Stimulated activated CD8-positive, alpha-beta memory T cell treated with anti-CD3 and anti-CD28 coated beads, Interleukin-7, amount 100 ng/mL, for 48 hours (primary cell): Measurements from ENCODE around the gene PLAC8.
"Not testable (repeated sequence)": the region's sequence is repeated elsewhere in the genome, so short reads cannot be mapped to it uniquely, and the experiment has no call there.

Experiments used
- DNase-seq, 2 donors: peaks; one replicate each; pipeline ENCODE4 v3.0.0-alpha.2; 2020; ENCODE audit warnings: low read depth in 1 of 2; ENCODE audit errors: extremely low read depth in 1 of 2

PLAC8 gene

GRCh38 chr4:83112678-83113428 is 1.7 kb downstream of the PLAC8 start:
- no peak for DNase-seq

DNA sequence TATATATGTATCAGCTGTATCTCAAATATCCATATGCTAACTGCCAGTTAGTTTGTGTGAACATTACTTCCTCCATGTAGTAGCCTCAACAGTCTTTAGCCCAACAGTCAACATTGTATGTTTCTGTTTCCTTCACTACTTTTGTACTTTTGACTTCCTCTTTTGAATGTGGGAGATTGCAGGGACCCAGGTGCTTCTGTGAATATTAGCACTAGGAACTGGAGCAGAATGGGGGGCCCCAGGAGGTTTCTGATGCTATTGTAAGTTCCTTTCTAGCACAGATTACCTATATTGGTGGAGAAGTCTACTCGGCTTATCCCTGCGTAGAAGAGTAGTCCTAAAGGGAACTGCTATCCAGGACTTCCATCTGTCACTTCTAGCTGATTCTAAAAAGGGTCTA is 2.3 kb downstream of the PLAC8 start:
- DNase-seq = no peak

DNA sequence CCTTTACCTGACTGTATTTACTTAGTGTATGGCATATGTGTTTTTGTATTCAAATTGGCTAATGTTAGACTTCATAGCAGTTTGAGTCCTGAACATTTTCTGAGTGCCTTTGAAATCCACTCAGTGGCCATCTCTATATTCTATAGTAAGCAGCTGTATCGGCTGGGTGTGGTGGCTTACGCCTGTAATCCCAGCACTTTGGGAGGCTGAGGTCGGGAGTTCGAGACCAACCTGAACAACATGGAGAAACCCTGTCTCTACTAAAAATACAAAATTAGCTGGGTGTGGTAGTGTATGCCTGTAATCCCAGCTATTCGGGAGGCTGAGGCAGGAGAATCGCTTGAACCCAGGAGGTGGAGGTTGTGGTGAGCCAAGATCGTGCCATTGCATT is 2.8 kb downstream of the PLAC8 start:
- DNase-seq = not testable (repeated sequence)

GRCh38 chr4:83110970-83111750 is 3.4 kb downstream of the PLAC8 start:
- DNase-seq = no peak

DNA sequence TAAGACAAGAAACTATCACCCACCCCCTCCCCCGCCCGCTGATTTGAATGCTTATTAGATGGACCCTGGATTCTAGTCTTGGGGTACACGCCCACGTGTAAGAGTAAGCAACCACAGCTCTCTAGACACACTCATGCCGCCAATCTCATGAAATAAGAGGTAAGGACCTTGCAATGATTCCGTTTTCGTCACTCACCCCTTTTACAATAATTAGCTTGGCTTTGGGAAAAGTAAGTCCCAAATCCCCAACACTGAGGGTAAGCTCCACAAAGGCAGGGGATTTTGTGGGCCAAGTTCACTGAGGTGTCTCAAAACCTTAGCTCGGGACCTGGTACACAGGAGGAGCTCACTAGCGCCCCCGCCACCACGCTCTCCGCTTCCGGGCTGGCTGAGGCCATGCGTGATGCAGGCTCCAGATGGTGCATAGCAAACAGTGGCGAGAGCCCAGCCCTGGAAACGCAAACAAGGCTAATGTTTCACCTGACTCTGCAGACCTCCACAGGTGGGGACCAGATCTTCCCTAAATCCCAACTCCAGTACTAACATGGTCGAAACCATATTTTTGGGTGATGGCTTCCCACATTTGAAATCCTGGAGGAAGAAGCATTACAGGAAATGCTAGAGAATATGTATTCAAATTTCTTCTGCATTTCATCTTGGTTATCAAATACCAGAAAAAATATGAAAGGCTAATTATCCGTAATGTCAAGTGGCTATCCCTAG is 4.1 kb downstream of the PLAC8 start:
- peak; percentile 76 to 83 for DNase-seq

DNA sequence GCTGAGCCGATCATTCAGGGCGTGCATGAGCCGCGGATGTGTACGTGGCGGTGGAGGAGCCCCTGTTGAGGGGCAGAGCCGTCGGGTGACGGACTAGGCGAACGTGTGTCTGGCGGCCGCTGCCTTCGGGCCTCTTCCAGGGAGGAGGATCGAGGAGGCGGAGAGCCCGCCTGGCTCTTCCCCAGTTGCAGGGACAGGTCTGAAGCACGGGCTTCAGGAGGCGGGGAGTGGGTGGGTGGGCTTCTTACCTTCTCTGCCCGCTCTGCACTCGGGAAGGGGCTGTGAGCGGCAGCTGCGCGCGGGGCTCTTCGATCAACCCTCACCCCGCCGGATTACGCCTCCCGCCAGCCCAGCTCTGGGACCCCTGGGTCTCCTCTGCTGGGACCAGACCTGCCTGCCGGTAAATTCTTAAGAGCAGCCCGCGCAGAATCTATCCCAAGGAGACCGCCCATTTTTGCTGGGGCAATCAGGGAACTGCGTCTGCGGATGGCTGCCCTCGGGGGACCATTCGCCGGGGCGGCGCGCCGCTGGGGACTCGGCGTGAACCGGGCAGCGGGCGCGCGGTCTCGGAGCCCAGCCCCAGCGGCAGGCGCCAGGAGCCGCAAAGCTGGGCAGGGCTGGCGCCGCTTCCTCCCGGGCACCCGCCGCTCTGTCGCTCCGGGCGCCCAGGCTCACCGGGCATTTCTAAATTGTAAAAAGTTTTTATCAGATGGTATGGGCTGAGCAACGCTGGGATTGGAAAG is 4.9 kb downstream of the PLAC8 start:
- no peak for DNase-seq

DNA sequence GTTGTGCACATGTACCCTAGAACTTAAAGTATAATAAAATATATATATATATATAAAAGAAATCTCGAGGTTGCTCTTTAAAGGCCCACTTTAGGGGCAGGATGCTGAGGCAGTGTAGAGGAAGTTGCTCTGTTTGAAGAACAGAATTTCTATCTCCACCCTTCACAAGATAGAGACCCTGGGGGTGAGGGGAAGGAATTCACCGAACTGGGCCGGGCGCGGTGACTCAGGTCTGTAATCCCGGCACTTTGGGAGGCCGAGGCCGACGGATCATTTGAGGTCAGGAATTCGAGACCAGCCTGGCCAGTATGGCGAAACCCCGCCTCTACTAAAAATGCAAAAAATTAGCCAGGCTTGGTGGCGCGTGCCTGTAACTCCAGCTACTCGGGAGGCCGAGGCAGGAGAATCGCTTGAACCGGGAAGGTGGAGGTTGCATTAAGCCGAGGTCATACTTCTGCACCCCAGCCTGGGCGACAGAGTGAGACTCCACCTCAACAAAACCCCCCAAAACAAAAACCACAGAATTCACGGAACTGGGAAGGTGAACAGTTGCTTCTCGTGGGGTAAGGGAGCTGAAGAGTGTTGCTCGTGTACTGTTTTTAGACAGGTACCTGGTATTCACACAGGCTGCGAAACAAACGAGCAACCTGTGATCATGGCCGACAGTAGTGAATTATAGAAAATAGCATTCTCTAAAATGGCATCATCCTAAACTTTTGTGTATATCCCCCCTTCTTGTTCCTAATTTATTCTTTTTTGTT is 6.2 kb downstream of the PLAC8 start:
- DNase-seq = no peak

DNA sequence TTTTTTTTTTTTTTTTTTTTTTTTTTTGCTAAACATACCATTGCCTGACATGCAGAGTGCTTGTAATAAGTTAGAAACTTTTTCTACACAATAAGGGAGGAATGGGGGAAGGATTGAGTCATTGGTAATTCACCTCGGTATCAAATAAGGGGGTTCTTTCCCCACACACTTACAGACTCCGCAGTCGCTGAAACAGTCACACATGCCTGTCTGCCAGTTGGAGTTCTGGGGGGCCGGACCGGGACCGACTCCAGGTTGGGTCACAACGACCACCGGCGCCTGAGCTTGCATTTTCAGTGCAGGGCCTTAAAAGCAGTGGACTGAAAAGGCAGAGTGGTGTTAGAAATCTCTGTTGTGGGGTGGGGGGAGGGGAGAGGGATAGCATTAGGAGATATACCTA is 6.9 kb downstream of the PLAC8 start:
- no peak for DNase-seq

DNA sequence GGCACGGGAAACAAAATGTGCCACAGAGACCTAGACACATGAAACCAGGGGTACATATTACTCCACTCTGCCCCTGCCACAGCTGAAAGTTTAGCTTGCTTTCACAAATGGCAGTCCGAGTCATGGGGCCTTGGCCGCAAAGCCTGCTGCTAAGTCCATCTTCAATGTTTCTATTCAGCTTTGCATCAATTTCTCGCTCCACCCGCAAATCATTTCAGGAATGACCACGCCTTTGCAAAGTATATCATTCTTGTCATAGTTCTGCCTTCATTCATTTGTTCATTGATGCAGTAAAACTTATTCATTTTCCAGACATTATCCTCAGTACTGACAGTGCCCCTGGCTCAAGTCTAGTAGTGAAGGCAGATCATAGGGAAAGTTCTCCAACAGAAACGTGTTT is 9.5 kb downstream of the PLAC8 start:
- no peak for DNase-seq

GRCh38 chr4:83096397-83096796 is 18.1 kb downstream of the PLAC8 start:
- DNase-seq = no peak

GRCh38 chr4:83093060-83093640 is 21.4 kb downstream of the PLAC8 start:
- DNase-seq = no peak

- no peak for DNase-seq
Observed at GRCh38 chr4:83089410-83090157, 24.9 kb downstream of the PLAC8 start.

- DNase-seq = not testable (repeated sequence)
Observed at GRCh38 chr4:83084956-83085355, 29.6 kb downstream of the PLAC8 start.

DNA sequence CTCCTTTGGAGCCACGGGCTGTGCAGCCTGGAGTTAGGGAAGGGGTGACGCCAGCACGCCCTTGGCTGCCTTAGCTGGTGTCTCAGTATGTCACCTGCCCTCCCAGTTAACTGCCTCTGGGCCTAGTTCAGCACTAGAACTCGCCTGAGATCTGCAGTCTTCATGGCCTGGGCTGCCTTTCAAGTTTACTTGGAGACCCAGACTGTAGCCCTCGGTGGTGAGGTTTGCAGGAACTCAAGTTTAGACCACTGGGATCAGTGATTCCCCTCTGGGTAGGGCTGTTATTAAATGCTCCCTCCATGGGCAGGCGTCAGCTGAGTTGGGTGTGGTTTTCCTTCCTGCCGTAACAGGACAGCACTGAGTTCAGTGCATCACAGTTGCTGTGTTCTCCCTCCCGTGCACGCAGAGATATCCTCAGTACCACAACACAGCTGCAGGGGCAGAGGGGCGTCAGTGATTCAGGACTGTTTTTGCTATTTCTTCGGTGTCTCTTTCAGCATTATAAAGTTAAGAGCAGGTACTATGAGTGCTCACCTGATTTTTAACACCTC is 30.5 kb downstream of the PLAC8 start:
- no peak for DNase-seq

DNA sequence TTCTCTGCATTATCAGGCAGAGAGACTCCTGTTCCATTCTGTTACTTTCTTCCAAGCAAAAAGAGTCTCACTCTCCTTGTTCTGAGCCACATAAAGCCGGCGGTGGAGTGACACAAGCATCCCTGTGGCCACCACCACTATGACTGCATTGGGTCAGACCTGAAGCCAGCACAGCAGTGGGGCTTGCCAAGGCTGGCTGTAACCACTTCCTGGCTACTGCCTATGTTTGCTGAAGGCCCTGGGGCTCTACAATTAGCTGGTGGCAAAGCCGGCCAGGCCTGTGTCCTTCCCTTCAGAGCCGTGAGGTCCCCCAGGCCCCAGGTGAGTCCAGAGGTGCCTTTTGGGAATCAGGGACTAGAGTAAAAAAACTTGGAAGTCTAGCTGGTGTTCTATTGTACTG is 31.8 kb downstream of the PLAC8 start:
- DNase-seq = no peak

- no peak for DNase-seq
Observed at GRCh38 chr4:83080561-83080960, 34.0 kb downstream of the PLAC8 start.

DNA sequence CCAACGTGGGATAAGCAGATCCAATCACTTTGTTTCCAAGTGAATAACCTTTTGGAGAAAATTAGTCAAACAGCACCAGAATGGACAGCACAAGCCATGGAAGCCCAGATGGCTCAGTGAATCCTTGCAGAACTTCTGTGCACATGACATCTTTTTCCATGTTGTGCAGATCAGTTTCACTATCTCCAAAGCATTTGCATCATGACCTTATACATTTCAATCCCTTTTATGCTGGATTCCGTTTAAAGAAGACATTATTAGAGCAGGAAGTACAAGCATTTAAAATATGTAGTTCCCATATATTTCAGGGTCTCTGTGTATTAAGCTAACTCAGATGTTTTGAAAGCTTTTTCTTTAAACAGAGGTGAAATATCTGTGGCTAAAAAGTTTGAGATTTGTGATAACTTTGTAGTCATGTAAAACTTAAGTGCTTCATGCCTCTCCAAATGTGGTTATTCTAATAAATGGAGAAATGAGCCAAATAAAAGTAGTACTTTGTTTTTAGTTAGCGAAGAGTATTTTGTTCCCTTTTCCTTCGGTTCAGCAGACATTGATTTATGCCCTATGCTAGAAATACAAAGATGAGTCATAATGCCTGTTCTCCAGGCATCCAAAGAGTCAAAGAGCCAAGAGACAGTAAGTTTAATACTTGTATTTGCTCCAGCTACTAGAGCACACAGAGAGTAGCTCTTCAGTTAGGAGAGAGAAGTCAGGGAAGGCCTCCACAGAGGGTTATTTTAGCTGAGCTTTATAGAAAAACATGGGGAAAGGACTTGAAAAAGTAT is 39.0 kb downstream of the PLAC8 start:
- DNase-seq = no peak

- DNase-seq = peak in 1 of 2 donors; percentile 34
Observed at GRCh38 chr4:83074783-83075182, 39.7 kb downstream of the PLAC8 start.
